ENCODE results near the gene ITGAL.

DNA sequence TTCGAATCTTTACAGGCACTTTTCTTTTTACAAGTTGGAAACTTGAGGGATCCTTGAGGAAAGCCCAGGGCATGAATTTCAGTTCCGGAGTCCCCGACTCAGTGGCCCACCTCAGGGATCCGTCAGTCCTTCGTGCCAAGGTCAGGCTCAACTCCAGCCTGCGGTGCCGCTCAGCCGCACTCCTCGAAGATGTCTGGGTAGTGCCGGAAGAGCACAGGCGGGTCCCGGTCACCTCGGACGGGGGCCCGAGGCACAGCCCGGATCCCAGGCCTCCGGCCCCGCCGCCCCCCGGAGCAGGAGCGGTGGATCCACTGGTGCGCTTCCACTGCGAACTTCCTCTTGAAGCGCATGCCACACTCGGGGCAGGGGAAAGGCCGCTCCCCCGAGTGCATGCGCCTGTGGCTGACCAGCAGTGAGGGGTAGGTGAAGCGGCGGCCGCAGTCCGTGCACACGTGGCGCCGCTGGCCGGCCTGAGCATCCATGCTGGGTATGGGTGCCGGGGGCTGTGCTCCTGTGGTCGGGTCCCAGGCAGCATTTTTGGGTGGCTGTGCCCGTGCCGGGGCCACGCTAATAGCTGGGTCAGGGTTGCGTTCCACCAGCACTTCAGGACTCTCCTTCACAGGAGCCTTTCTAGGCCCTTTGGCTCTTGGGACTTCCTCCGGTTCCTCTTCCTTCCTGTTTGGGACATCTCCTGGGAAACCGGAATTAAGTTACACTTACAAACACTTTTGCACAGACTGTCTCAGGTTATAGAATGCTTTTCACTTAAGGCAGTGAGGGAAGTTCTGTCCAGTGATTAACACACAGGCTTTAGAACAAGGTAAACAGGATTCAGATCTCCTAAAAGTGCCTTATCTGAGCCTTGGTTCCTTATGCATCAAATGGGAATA is 97.4 kb downstream of the ITGAL start:
- TF ChIP-seq, protein P1, sequence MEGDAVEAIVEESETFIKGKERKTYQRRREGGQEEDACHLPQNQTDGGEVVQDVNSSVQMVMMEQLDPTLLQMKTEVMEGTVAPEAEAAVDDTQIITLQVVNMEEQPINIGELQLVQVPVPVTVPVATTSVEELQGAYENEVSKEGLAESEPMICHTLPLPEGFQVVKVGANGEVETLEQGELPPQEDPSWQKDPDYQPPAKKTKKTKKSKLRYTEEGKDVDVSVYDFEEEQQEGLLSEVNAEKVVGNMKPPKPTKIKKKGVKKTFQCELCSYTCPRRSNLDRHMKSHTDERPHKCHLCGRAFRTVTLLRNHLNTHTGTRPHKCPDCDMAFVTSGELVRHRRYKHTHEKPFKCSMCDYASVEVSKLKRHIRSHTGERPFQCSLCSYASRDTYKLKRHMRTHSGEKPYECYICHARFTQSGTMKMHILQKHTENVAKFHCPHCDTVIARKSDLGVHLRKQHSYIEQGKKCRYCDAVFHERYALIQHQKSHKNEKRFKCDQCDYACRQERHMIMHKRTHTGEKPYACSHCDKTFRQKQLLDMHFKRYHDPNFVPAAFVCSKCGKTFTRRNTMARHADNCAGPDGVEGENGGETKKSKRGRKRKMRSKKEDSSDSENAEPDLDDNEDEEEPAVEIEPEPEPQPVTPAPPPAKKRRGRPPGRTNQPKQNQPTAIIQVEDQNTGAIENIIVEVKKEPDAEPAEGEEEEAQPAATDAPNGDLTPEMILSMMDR (optimal IDR thresholded peaks at IDR 0.05 in 1 of 3, IDR thresholded peaks at IDR 0.05 in 1 of 3, conservative IDR thresholded peaks at IDR 0.05 in 1 of 3; ENCODE audit: extremely low read depth in 1 of 3, insufficient read depth in 2 of 3, low read length in 3 of 3) = no peak
- no peak for TF ChIP-seq EZH2 (IDR thresholded peaks at IDR 0.05; ENCODE audit: low read length)

Data from keratinocyte (primary cell).